ENCODE data around the gene UNC80.

DNA sequence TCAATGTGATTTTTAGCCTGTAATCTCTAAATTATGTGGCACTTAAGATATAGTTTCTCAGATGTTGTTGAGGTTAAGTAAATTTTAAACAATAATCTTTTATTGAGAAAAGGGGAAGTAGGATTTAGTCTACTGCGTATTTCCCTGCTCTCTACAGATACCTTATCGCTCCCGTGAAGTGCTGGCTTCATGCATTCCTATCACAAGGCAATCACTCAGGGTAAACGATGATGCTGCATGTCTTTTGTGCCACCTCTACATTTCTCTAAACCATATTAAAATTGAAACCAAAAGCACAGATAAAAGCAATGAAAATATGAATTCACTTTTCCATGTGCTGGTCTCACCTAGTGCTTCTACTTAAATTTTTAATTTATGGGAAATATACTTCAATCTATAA lies 216.4 kb downstream of the UNC80 start:
- TF ChIP-seq, protein P1, sequence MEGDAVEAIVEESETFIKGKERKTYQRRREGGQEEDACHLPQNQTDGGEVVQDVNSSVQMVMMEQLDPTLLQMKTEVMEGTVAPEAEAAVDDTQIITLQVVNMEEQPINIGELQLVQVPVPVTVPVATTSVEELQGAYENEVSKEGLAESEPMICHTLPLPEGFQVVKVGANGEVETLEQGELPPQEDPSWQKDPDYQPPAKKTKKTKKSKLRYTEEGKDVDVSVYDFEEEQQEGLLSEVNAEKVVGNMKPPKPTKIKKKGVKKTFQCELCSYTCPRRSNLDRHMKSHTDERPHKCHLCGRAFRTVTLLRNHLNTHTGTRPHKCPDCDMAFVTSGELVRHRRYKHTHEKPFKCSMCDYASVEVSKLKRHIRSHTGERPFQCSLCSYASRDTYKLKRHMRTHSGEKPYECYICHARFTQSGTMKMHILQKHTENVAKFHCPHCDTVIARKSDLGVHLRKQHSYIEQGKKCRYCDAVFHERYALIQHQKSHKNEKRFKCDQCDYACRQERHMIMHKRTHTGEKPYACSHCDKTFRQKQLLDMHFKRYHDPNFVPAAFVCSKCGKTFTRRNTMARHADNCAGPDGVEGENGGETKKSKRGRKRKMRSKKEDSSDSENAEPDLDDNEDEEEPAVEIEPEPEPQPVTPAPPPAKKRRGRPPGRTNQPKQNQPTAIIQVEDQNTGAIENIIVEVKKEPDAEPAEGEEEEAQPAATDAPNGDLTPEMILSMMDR (IDR thresholded peaks at IDR 0.05; ENCODE audit: poor library complexity, severe bottlenecking) = no peak
- no peak for TF ChIP-seq RAD21 (conservative IDR thresholded peaks at IDR 0.05)
